Activated naive CD4-positive, alpha-beta T cell treated with Interleukin-2 at 50 U/mL for 16 hours (primary cell): Measurements from ENCODE around the gene FAM171A2.
A peak's percentile ranks its signal among the peaks of the same experiment; 100 is the strongest.
"Not testable (repeated sequence)": the region's sequence is repeated elsewhere in the genome, so short reads cannot be mapped to it uniquely, and the experiment has no call there.

Experiments used
- DNase-seq: peaks from one replicate; pipeline ENCODE4 v3.0.0-alpha.2; 2020

The FAM171A2 gene

GRCh38 chr17:44359458-44360143 is 4.1 kb downstream of the FAM171A2 start:
- DNase-seq: no peak

- DNase-seq: no peak
Observed at GRCh38 chr17:44359006-44359405, 4.6 kb downstream of the FAM171A2 start.

- no peak for DNase-seq
Observed at GRCh38 chr17:44358066-44358465, 5.6 kb downstream of the FAM171A2 start.

- no peak for DNase-seq
Observed at GRCh38 chr17:44356241-44356640, 7.4 kb downstream of the FAM171A2 start.

- no peak for DNase-seq
Observed at GRCh38 chr17:44355642-44356099, 8.0 kb downstream of the FAM171A2 start.

- peak; percentile 60 for DNase-seq
Observed at GRCh38 chr17:44354582-44355561, 8.8 kb downstream of the FAM171A2 start.

- peak; percentile 12 for DNase-seq
Observed at GRCh38 chr17:44353672-44354331, 9.9 kb downstream of the FAM171A2 start.

GRCh38 chr17:44352828-44353671 is 10.6 kb downstream of the FAM171A2 start:
- DNase-seq: no peak

GRCh38 chr17:44351961-44352827 is 11.5 kb downstream of the FAM171A2 start:
- DNase-seq: no peak

GRCh38 chr17:44351464-44351863 is 12.2 kb downstream of the FAM171A2 start:
- DNase-seq: no peak

GRCh38 chr17:44350733-44351226 is 12.9 kb downstream of the FAM171A2 start:
- peak; percentile 75 for DNase-seq

GRCh38 chr17:44349553-44350070 is 14.0 kb downstream of the FAM171A2 start:
- no peak for DNase-seq

GRCh38 chr17:44348988-44349364 is 14.7 kb downstream of the FAM171A2 start:
- no peak for DNase-seq

- no peak for DNase-seq
Observed at GRCh38 chr17:44348234-44348987, 15.2 kb downstream of the FAM171A2 start.

GRCh38 chr17:44347206-44348055 is 16.2 kb downstream of the FAM171A2 start:
- DNase-seq: not testable (repeated sequence)

GRCh38 chr17:44346064-44346844 is 17.4 kb downstream of the FAM171A2 start:
- no peak for DNase-seq

- peak; percentile 53 for DNase-seq
Observed at GRCh38 chr17:44345454-44346026, 18.1 kb downstream of the FAM171A2 start.

GRCh38 chr17:44344939-44345453 is 18.7 kb downstream of the FAM171A2 start, which contains the start of gene GRN:
Gene GRN (plus strand): TSS chr17:44345302. CDS start chr17:44349165, 3,863 bp downstream.
- DNase-seq: peak; percentile 88
